SK-N-MC (cell line): Measurements from ENCODE around the gene ZNF19.

ENCODE experiments used
- EZH2 ChIP-seq: fragments of 200-600 bp; sonication (generic); IDR thresholded peaks from one replicate; pipeline ENCODE4 v1.6.1; 2017; ENCODE audit warnings: antibody characterized with exemption
- POLR2AphosphoS5 ChIP-seq: IDR thresholded peaks from 2 replicates; pipeline ENCODE4 v1.6.1; 2012; ENCODE audit warnings: mild to moderate bottlenecking, low read depth, low read length, borderline replicate concordance

GRCh38 chr16:71459510-71459909 lies 29.6 kb downstream of the ZNF19 start:
- TF ChIP-seq POLR2AphosphoS5 (no peak), EZH2 (no peak)
